Keratinocyte (primary cell): Measurements from ENCODE around the gene ITPR1. TPM values are rescaled to one million over a fixed set of nuclear protein-coding genes. Genes with fewer than 3 reads are reported as not detected.

Experiments
- DNase-seq: peaks from one replicate; pipeline ENCODE4 v3.0.0-alpha.2; 2011; ENCODE audit warnings: low read depth, missing footprints, low spot score
- FAIRE-seq: peaks from 2 replicates; lab custom pipeline; 2011; peaks lifted over from hg19 to GRCh38; lab: Jason Lieb, UNC
- H2AFZ ChIP-seq: 2 replicates; pipeline ENCODE4 v1.6.0; 2012; ENCODE audit warnings: low read length, control low read depth, inconsistent platforms; ENCODE audit not compliant: control insufficient read depth
- H3K27ac ChIP-seq: 2 replicates; pipeline ENCODE4 v1.5.1; 2011; ENCODE audit warnings: low read length; ENCODE audit not compliant: control insufficient read depth, insufficient read depth
- H3K27me3 ChIP-seq: 3 replicates; pipeline ENCODE4 v1.6.0; 2011; ENCODE audit warnings: low read length; ENCODE audit not compliant: control insufficient read depth, insufficient read depth; ENCODE audit errors: extremely low read depth
- H3K36me3 ChIP-seq, 2 experiments: 2 replicates in 1 of 2; 3 replicates in 1 of 2; pipeline ENCODE4 v1.5.1; 2011; ENCODE audit warnings: low read length in 2 of 2, mild to moderate bottlenecking in 1 of 2; ENCODE audit not compliant: control insufficient read depth in 2 of 2, insufficient read depth in 2 of 2; ENCODE audit errors: extremely low read depth in 1 of 2
- H3K4me1 ChIP-seq: 3 replicates; pipeline ENCODE4 v1.5.1; 2011; ENCODE audit warnings: low read length; ENCODE audit not compliant: control insufficient read depth, insufficient read depth; ENCODE audit errors: extremely low read depth
- H3K4me2 ChIP-seq: 3 replicates; pipeline ENCODE4 v1.6.0; 2011; ENCODE audit warnings: low read depth, low read length; ENCODE audit not compliant: control insufficient read depth, insufficient read depth; ENCODE audit errors: extremely low read depth
- H3K4me3 ChIP-seq, 3 experiments: fragments of 200-600 bp in 1 of 3; sonication (generic) in 1 of 3; 2 replicates in 2 of 3; 3 replicates in 1 of 3; pipeline ENCODE4 v1.5.1; 2011 to 2016; ENCODE audit warnings: low read length in 3 of 3, mild to moderate bottlenecking in 3 of 3, control low read depth in 2 of 3, inconsistent platforms in 1 of 3, low read depth in 1 of 3, mixed read lengths in 1 of 3, mixed run types in 1 of 3, moderate library complexity in 1 of 3; ENCODE audit not compliant: control insufficient read depth in 2 of 3, insufficient read depth in 2 of 3; ENCODE audit errors: extremely low read depth in 1 of 3
- H3K79me2 ChIP-seq: 2 replicates; pipeline ENCODE4 v1.6.0; 2012; ENCODE audit warnings: low read length; ENCODE audit not compliant: control insufficient read depth, insufficient read depth
- H3K9ac ChIP-seq: 3 replicates; pipeline ENCODE4 v1.6.0; 2011; ENCODE audit warnings: low read length; ENCODE audit not compliant: control insufficient read depth, insufficient read depth; ENCODE audit errors: extremely low read depth
- H3K9me1 ChIP-seq: 3 replicates; pipeline ENCODE4 v1.6.0; 2011; ENCODE audit warnings: low read length; ENCODE audit not compliant: control insufficient read depth, insufficient read depth; ENCODE audit errors: extremely low read depth
- H3K9me3 ChIP-seq: 2 replicates; pipeline ENCODE4 v1.5.1; 2012; ENCODE audit warnings: low read depth, low read length; ENCODE audit not compliant: control insufficient read depth
- H4K20me1 ChIP-seq: 3 replicates; pipeline ENCODE4 v1.6.0; 2011; ENCODE audit warnings: low read length; ENCODE audit not compliant: control insufficient read depth, insufficient read depth; ENCODE audit errors: extremely low read depth
- EZH2 ChIP-seq: IDR thresholded peaks from one replicate; pipeline ENCODE4 v1.6.1; 2012; ENCODE audit warnings: inconsistent platforms, mild to moderate bottlenecking, low read length, moderate library complexity
- dilution Hi-C: fragments of 300-500 bp; cut with MboI; formaldehyde crosslinking; loops from one replicate; pipeline ENCODE4 v1.7.0; 2020; ENCODE audit warnings: low sequenced_read_pairs; ENCODE audit not compliant: extremely low pct_ligation_motif_present
- polyA plus RNA-seq, 5 experiments: library from polyadenylated mRNA; depleted of rRNA in 3 of 5; stranded (reverse) in 3 of 5; stranded (forward) in 1 of 5; unstranded in 1 of 5; fragments of >200 nt; gene quantifications; 1 replicate in 1 of 5; 2 replicates in 3 of 5; 3 replicates in 1 of 5; pipeline versions ENCODE4 v1.2.1 to v1.2.3, GENCODE V29; 2011 to 2012; ENCODE audit warnings: missing spikeins in 2 of 5, low read depth in 1 of 5, low replicate concordance in 1 of 5
- TF ChIP-seq, protein P1 (sequence below), 3 experiments: IDR thresholded peaks in 1 of 3; conservative IDR thresholded peaks in 1 of 3; optimal IDR thresholded peaks in 1 of 3; 2 replicates in 2 of 3; 3 replicates in 1 of 3; pipeline versions ENCODE3 to v1.5.1; 2011; ENCODE audit warnings: low read length in 3 of 3, mild to moderate bottlenecking in 3 of 3, moderate library complexity in 2 of 3, control low read depth in 1 of 3, inconsistent platforms in 1 of 3; ENCODE audit not compliant: insufficient read depth in 2 of 3; ENCODE audit errors: extremely low read depth in 1 of 3

Gene ITPR1
- polyA plus RNA-seq, 1 donor (not counting 4 experiments of a cell fraction or from before 2014, with no cell fraction given), result 3.5 TPM

DNA sequence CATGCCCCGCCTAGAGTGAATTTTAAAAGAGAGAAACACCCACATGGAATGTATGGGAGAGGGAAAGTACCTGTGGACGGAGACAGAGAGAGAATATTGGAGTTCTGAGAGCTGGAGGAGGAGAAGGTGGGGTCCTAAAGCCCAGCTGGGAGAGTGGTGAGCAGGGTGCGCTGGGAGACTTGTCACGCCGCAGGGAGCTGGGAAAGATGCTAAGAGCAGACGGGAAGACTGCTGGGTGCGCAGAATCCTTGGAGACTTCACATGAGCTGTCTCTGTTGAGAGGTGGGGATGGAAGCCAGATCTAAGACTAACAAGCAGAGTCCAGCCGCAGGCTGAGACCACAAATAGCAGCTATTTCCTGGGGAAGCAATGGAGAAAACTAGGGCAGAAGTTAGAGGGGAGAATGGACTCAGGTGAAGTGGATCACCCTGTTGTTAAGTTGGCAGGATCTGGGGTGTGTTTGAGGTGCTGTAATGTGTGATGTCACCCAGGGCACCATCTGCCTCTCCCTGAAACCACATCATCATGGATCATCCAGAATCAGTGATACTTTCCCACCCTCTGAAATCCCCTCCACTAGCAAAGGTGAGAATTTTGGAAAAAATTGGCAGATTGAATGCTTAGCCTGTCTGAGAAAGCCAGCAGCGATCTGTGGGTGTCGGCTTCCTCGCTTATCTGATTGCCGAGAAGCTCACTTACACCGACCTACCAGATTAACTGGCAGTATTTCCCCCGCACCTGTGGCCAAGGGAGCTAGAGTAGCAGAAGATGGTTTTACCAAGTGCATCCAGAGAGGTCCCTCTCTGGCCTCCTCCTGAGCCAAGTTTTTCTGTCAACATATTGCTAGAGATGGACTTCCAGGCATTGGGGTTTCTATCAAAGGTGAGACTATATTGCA, 311.3 kb downstream of the ITPR1 start:
- H3K4me3 ChIP-seq, result no peak overlapping the region
- no peaks in the 10 kb centered on the region for H3K79me2 ChIP-seq
- no peak overlapping the region for H3K4me2 ChIP-seq
- H4K20me1 ChIP-seq, result no peaks in the 10 kb centered on the region
- no peaks in the 10 kb centered on the region for H3K36me3 ChIP-seq
- H3K27me3 ChIP-seq, result no peaks in the 10 kb centered on the region
- FAIRE-seq (no peak), DNase-seq (no peak)
- H3K27ac ChIP-seq, result no peak overlapping the region
- dilution Hi-C loops, result no loop called here
- H3K9ac ChIP-seq, result no peak overlapping the region
- H3K9me3 ChIP-seq, result no peaks in the 10 kb centered on the region
- no peaks in the 10 kb centered on the region for H3K4me1 ChIP-seq
- TF ChIP-seq, protein P1, sequence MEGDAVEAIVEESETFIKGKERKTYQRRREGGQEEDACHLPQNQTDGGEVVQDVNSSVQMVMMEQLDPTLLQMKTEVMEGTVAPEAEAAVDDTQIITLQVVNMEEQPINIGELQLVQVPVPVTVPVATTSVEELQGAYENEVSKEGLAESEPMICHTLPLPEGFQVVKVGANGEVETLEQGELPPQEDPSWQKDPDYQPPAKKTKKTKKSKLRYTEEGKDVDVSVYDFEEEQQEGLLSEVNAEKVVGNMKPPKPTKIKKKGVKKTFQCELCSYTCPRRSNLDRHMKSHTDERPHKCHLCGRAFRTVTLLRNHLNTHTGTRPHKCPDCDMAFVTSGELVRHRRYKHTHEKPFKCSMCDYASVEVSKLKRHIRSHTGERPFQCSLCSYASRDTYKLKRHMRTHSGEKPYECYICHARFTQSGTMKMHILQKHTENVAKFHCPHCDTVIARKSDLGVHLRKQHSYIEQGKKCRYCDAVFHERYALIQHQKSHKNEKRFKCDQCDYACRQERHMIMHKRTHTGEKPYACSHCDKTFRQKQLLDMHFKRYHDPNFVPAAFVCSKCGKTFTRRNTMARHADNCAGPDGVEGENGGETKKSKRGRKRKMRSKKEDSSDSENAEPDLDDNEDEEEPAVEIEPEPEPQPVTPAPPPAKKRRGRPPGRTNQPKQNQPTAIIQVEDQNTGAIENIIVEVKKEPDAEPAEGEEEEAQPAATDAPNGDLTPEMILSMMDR (optimal IDR thresholded peaks at IDR 0.05 in 1 of 3, IDR thresholded peaks at IDR 0.05 in 1 of 3, conservative IDR thresholded peaks at IDR 0.05 in 1 of 3; ENCODE audit: extremely low read depth in 1 of 3, insufficient read depth in 2 of 3, low read length in 3 of 3), result no peak
- TF ChIP-seq EZH2, result no peak
- no peaks in the 10 kb centered on the region for H3K9me1 ChIP-seq
- H2AFZ ChIP-seq, result no peak overlapping the region

DNA sequence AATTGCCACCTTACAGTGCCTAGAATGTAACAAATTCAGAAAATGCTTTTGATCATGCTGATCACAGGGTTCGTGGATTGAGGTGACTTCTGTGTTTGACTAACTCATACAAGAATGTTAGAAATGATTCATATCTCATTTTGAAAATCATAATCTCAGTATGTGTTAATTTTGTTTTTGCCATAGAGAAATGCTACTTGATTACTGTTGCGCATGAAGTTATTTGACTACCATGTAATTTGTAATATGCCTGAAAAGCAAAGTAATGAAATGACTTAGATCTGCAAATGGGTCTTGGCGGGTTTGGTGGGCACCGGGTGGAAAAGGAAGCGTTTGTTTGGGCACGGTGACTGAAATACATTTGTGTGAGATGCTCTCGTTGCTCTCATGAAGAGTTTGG, 312.5 kb downstream of the ITPR1 start:
- no peak overlapping the region for H3K9ac ChIP-seq
- FAIRE-seq (no peak), DNase-seq (no peak)
- H3K36me3 ChIP-seq, result no peaks in the 10 kb centered on the region
- TF ChIP-seq, protein P1 (optimal IDR thresholded peaks at IDR 0.05 in 1 of 3, IDR thresholded peaks at IDR 0.05 in 1 of 3, conservative IDR thresholded peaks at IDR 0.05 in 1 of 3; ENCODE audit: extremely low read depth in 1 of 3, insufficient read depth in 2 of 3, low read length in 3 of 3), result no peak
- TF ChIP-seq EZH2, result no peak
- no peaks in the 10 kb centered on the region for H3K9me3 ChIP-seq
- H3K4me2 ChIP-seq, result no peak overlapping the region
- H3K4me3 ChIP-seq, result no peak overlapping the region
- H3K79me2 ChIP-seq, result no peaks in the 10 kb centered on the region
- no peaks in the 10 kb centered on the region for H3K27me3 ChIP-seq
- no peak overlapping the region for H3K27ac ChIP-seq
- no peaks in the 10 kb centered on the region for H3K9me1 ChIP-seq
- dilution Hi-C loops, result no loop called here
- no peaks in the 10 kb centered on the region for H3K4me1 ChIP-seq
- no peaks in the 10 kb centered on the region for H4K20me1 ChIP-seq
- no peak overlapping the region for H2AFZ ChIP-seq
